DND-41 (cell line): ENCODE measurements around the gene GIPC2.

ENCODE experiments used
- EZH2 ChIP-seq: IDR thresholded peaks from 3 replicates; pipeline ENCODE4 v1.6.1; 2012; ENCODE audit warnings: borderline replicate concordance, low read depth, mild to moderate bottlenecking, moderate library complexity, low read length, inconsistent platforms; ENCODE audit not compliant: severe bottlenecking
- TF ChIP-seq, protein P1 (sequence below): IDR thresholded peaks from 2 replicates; pipeline ENCODE4 v1.5.1; 2012; ENCODE audit warnings: borderline replicate concordance, low read length, moderate library complexity, mild to moderate bottlenecking; ENCODE audit not compliant: poor library complexity, severe bottlenecking; ENCODE audit errors: extremely low read depth

DNA sequence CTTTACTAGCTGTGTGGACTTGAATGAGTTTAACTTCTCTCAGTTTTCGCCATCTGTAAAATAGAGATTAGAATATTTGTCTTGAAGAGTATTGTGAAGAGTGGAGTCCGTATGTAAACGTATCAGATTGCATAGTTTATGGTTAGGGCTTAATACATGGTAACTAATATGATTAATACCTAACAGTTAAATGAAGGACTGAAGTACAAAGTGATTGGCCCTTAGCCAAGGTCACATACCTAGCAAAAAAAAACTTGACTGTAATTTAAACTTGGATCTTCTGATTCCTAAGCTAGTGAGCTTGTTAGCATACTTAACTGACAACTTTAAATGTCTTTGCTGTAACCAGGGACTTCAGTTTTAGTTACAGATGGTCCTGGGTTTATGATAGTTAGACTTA, 1.9 kb downstream of the GIPC2 start:
- TF ChIP-seq, protein P1, sequence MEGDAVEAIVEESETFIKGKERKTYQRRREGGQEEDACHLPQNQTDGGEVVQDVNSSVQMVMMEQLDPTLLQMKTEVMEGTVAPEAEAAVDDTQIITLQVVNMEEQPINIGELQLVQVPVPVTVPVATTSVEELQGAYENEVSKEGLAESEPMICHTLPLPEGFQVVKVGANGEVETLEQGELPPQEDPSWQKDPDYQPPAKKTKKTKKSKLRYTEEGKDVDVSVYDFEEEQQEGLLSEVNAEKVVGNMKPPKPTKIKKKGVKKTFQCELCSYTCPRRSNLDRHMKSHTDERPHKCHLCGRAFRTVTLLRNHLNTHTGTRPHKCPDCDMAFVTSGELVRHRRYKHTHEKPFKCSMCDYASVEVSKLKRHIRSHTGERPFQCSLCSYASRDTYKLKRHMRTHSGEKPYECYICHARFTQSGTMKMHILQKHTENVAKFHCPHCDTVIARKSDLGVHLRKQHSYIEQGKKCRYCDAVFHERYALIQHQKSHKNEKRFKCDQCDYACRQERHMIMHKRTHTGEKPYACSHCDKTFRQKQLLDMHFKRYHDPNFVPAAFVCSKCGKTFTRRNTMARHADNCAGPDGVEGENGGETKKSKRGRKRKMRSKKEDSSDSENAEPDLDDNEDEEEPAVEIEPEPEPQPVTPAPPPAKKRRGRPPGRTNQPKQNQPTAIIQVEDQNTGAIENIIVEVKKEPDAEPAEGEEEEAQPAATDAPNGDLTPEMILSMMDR: no peak
- TF ChIP-seq EZH2: no peak
